HG02763 (cell line): ENCODE data around the gene NPAS3.

Experiments used
- ATAC-seq: cut with Tn5 transposase; IDR thresholded peaks from one replicate; pipeline ENCODE4 v1.9.1; 2021; ENCODE audit warnings: mild to moderate bottlenecking, moderate library complexity; ENCODE audit not compliant: unreplicated experiment

The NPAS3 gene

GRCh38 chr14:32940066-32940651 lies 1.5 kb downstream of the NPAS3 start:
- no peak for ATAC-seq

- ATAC-seq: no peak
Observed at GRCh38 chr14:32940711-32941667, 2.3 kb downstream of the NPAS3 start.

- no peak for ATAC-seq
Observed at GRCh38 chr14:32941668-32942065, 3.0 kb downstream of the NPAS3 start.

GRCh38 chr14:32947081-32947480 lies 8.4 kb downstream of the NPAS3 start:
- no peak for ATAC-seq

- no peak for ATAC-seq
Observed at GRCh38 chr14:32947792-32948191, 9.1 kb downstream of the NPAS3 start.

- no peak for ATAC-seq
Observed at GRCh38 chr14:32950584-32950983, 11.9 kb downstream of the NPAS3 start.

GRCh38 chr14:32967421-32967820 lies 28.7 kb downstream of the NPAS3 start:
- no peak for ATAC-seq

GRCh38 chr14:32968972-32969544 lies 30.4 kb downstream of the NPAS3 start:
- no peak for ATAC-seq

GRCh38 chr14:32977913-32978312 lies 39.2 kb downstream of the NPAS3 start:
- ATAC-seq: no peak

- ATAC-seq: no peak
Observed at GRCh38 chr14:32978691-32979255, 40.1 kb downstream of the NPAS3 start.

- no peak for ATAC-seq
Observed at GRCh38 chr14:32980178-32980901, 41.7 kb downstream of the NPAS3 start.

GRCh38 chr14:32980902-32981501 lies 42.3 kb downstream of the NPAS3 start:
- no peak for ATAC-seq

- no peak for ATAC-seq
Observed at GRCh38 chr14:32984241-32984930, 45.7 kb downstream of the NPAS3 start.

GRCh38 chr14:32985866-32986265 lies 47.2 kb downstream of the NPAS3 start:
- no peak for ATAC-seq

GRCh38 chr14:32986791-32987540 lies 48.3 kb downstream of the NPAS3 start:
- ATAC-seq: no peak

- no peak for ATAC-seq
Observed at GRCh38 chr14:32991691-32992090, 53.0 kb downstream of the NPAS3 start.

GRCh38 chr14:32993921-32994320 lies 55.2 kb downstream of the NPAS3 start:
- no peak for ATAC-seq

GRCh38 chr14:32996343-32996742 lies 57.7 kb downstream of the NPAS3 start:
- no peak for ATAC-seq

- no peak for ATAC-seq
Observed at GRCh38 chr14:32998433-32998832, 59.8 kb downstream of the NPAS3 start.
